HCT116 (cell line): Measurements from ENCODE around the gene TSKU. TPM values are rescaled to one million over a fixed set of nuclear protein-coding genes. Genes with fewer than 3 reads are reported as not detected.

ENCODE experiments used
- ATAC-seq: fragments of 200-7000 bp; cut with Tn5 transposase; 2 replicates; pipeline ENCODE4 v1.9.1; 2020; ENCODE audit warnings: mild to moderate bottlenecking, moderate library complexity
- BruUV-seq: library from RNA; stranded (reverse); fragments of 400-500 nt; replicated peaks from 2 replicates; lab custom pipeline; 2021; lab: Mats Ljungman, UMichigan
- CTCF ChIA-PET: fragments of 300-600 bp; sonication (Branson Sonifier 250); formaldehyde crosslinking; loops from one replicate; lab custom pipeline; 2021; ENCODE audit warnings: antibody characterized with exemption; lab: Charles Lee
- POLR2A ChIA-PET: fragments of 300-600, 350-600 bp; sonication (Branson Sonifier 250); formaldehyde crosslinking; loops from one replicate; lab custom pipeline; 2021; ENCODE audit warnings: antibody characterized with exemption; lab: Charles Lee
- RAD21 ChIA-PET, 2 experiments: fragments of 300-600 bp; sonication (Branson Sonifier 250); formaldehyde crosslinking; loops; one replicate each; lab custom pipeline; 2023; ENCODE audit warnings: low total read pairs in 2 of 2; ENCODE audit not compliant: uncharacterized antibody in 2 of 2, unreplicated experiment in 2 of 2, low non-redundant PET in 1 of 2; lab: Charles Lee
- DNase-seq: peaks from one replicate; pipeline ENCODE4 v3.0.0-alpha.2; 2010; ENCODE audit warnings: low read depth, low spot score
- H2AFZ ChIP-seq: fragments of 200-600 bp; shearing (Covaris generic), sonication (generic); 2 replicates; pipeline ENCODE4 v1.6.1; 2017; ENCODE audit warnings: low read depth, mixed run types, mixed read lengths, antibody characterized with exemption, low read length; ENCODE audit not compliant: poor library complexity, severe bottlenecking
- H3K27ac ChIP-seq: 2 replicates; pipeline ENCODE4 v1.5.1; 2012; ENCODE audit warnings: low read depth, low read length
- H3K27me3 ChIP-seq: fragments of 200-600 bp; sonication (generic); 2 replicates; pipeline ENCODE4 v1.6.1; 2016; ENCODE audit warnings: mixed run types, low read length, mixed read lengths; ENCODE audit not compliant: insufficient read depth
- H3K36me3 ChIP-seq, 2 experiments: fragments of 200-500 bp in 1 of 2; fragments of 200-600 bp in 1 of 2; sonication (Bioruptor generic) in 1 of 2; sonication (generic) in 1 of 2; 2 replicates each; pipeline versions ENCODE4 v1.5.1 to v1.6.1; 2014 to 2016; ENCODE audit warnings: low read length in 2 of 2, inconsistent platforms in 1 of 2, mixed read lengths in 1 of 2, mixed run types in 1 of 2; ENCODE audit not compliant: insufficient read depth in 2 of 2, control insufficient read depth in 1 of 2
- H3K4me1 ChIP-seq, 2 experiments: fragments of 200-600 bp in 1 of 2; sonication (generic) in 1 of 2; 2 replicates each; pipeline versions ENCODE4 v1.5.1 to v1.6.1; 2012 to 2017; ENCODE audit warnings: low read length in 2 of 2, inconsistent platforms in 1 of 2, mild to moderate bottlenecking in 1 of 2, mixed read lengths in 1 of 2, mixed run types in 1 of 2, moderate library complexity in 1 of 2; ENCODE audit not compliant: insufficient read depth in 2 of 2, control insufficient read depth in 1 of 2
- H3K4me2 ChIP-seq: fragments of 200-600 bp; sonication (generic); 2 replicates; pipeline ENCODE4 v1.6.1; 2017; ENCODE audit warnings: mixed run types, low read length, mixed read lengths
- H3K4me3 ChIP-seq, 2 experiments: fragments of 200-600 bp in 1 of 2; sonication (generic) in 1 of 2; replicated peaks in 1 of 2; 2 replicates each; pipeline ENCODE4 v1.5.1; 2011 to 2016; ENCODE audit warnings: low read length in 2 of 2, control low read depth in 1 of 2, low read depth in 1 of 2, mild to moderate bottlenecking in 1 of 2, mixed read lengths in 1 of 2, mixed run types in 1 of 2
- H3K79me2 ChIP-seq: fragments of 200-600 bp; sonication (generic); 2 replicates; pipeline ENCODE4 v1.6.1; 2017; ENCODE audit warnings: mild to moderate bottlenecking, mixed run types, low read length, moderate library complexity, mixed read lengths; ENCODE audit not compliant: insufficient read depth
- H3K9ac ChIP-seq: fragments of 200-600 bp; sonication (generic); 2 replicates; pipeline ENCODE4 v1.6.1; 2016; ENCODE audit warnings: low read length, mixed read lengths
- H3K9me2 ChIP-seq: fragments of 200-600 bp; sonication (generic), shearing (Covaris generic); 2 replicates; pipeline ENCODE4 v1.6.1; 2017; ENCODE audit warnings: mixed run types, mild to moderate bottlenecking, moderate library complexity; ENCODE audit not compliant: insufficient read depth
- H3K9me3 ChIP-seq, 2 experiments: fragments of 200-500 bp in 1 of 2; fragments of 200-600 bp in 1 of 2; sonication (Bioruptor generic) in 1 of 2; sonication (generic) in 1 of 2; 2 replicates each; pipeline ENCODE4 v1.6.1; 2014 to 2017; ENCODE audit warnings: low read length in 2 of 2, mixed read lengths in 2 of 2, inconsistent platforms in 1 of 2, low read depth in 1 of 2, mild to moderate bottlenecking in 1 of 2, mixed run types in 1 of 2, moderate library complexity in 1 of 2; ENCODE audit not compliant: control insufficient read depth in 1 of 2, insufficient read depth in 1 of 2
- H4K20me1 ChIP-seq: fragments of 200-600 bp; sonication (generic), shearing (Covaris generic); 2 replicates; pipeline ENCODE4 v1.6.1; 2017; ENCODE audit warnings: mixed run types, mild to moderate bottlenecking, moderate library complexity; ENCODE audit not compliant: insufficient read depth
- CBX3 ChIP-seq: IDR thresholded peaks from 2 replicates; pipeline ENCODE4 v1.6.1; 2012; ENCODE audit warnings: low read depth
- EGR1 ChIP-seq: IDR thresholded peaks from 2 replicates; pipeline ENCODE4 v1.6.1; 2012; ENCODE audit warnings: low read depth
- ELF1 ChIP-seq: IDR thresholded peaks from 2 replicates; pipeline ENCODE4 v1.6.1; 2012; ENCODE audit warnings: low read depth, borderline replicate concordance
- EZH2phosphoT487 ChIP-seq: fragments of 200-600 bp; IDR thresholded peaks from 2 replicates; pipeline ENCODE4 v1.6.1; 2018; ENCODE audit warnings: antibody characterized with exemption, borderline replicate concordance
- MAX ChIP-seq: IDR thresholded peaks from 2 replicates; pipeline ENCODE4 v1.6.1; 2012
- POLR2AphosphoS5 ChIP-seq: IDR thresholded peaks from 2 replicates; pipeline ENCODE4 v1.6.1; 2011; ENCODE audit warnings: mild to moderate bottlenecking, low read depth, low read length, moderate library complexity
- TCF7L2 ChIP-seq: IDR thresholded peaks from 2 replicates; pipeline ENCODE4 v1.7.0; 2011; ENCODE audit warnings: borderline replicate concordance, inconsistent platforms; ENCODE audit not compliant: insufficient read depth, insufficient read length; ENCODE audit errors: extremely low read depth
- ZFX ChIP-seq: fragments of 450-650 bp; IDR thresholded peaks from 2 replicates; pipeline ENCODE4 v1.6.1; 2017
- intact Hi-C: fragments of 100-400 bp; cut with micrococcal nuclease; formaldehyde crosslinking; loops from 2 replicates; pipeline ENCODE4 v1.10.0; 2022
- total RNA-seq: library from RNA; stranded (reverse); gene quantifications from one replicate; pipeline ENCODE4 v1.2.1, GENCODE V29; 2021; ENCODE audit not compliant: unreplicated experiment

The TSKU gene
- total RNA-seq, 1 experiment from 2014 or later, result 21.9 TPM

DNA sequence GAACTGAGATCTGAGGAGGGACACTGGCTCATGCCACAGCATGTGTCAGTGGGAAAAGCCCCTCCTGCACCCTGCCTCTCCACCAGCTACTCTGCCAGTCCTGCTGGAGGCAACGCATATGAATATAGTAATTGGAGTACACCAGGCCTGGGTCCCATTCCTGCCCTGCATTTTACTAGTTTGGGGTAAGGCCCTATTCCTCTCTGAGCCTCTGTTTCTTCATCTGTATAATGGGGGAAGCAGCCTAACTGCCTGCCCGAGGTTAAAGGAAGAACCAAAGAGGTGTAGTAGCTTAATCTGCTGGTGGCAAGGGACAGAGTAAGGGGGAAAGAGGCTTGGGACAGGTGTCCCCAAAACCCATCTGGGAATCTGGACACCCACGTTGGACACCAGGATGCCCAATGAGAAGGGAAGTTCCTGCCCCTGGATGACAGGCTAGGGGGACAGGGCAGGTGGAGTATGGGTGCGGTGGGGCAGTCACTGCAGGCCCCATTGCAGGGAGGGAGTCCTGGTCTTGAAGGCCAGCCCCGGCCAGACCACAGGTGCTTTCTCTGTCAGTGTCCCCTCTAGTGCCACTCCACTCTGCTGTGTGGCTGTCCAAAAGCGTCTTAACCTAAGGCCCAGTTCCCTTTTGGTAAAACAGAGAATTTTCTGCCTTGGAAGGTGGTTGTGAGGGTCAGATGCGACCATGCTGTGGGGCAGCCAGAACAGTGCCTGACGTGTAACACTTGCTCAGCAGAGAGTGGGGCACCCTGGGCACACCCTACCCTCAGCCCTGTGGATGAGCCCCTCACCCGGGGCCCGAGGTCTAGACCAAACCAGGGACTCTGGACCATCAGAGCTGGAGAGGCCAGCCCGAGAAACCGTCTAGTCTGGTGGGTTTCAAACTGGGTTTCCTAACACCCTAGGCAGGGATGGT is 11.5 kb downstream of the TSKU start:
- ATAC-seq, result no peak
- H3K27me3 ChIP-seq, result no peaks in the 10 kb centered on the region
- H2AFZ ChIP-seq, result no peak overlapping the region
- no peaks in the 10 kb centered on the region for H4K20me1 ChIP-seq
- no peaks in the 10 kb centered on the region for H3K9me3 ChIP-seq
- ChIA-PET RAD21 (no interaction called here), CTCF (no interaction called here), POLR2A (no interaction called here)
- H3K4me1 ChIP-seq, result peaks cover 13 to 40% of the 10 kb centered on the region in 2 experiments
- peaks cover 48% of the 10 kb centered on the region for H3K79me2 ChIP-seq
- H3K4me2 ChIP-seq, result no peak overlapping the region
- TF ChIP-seq EZH2phosphoT487 (no peak), ELF1 (no peak), TCF7L2 (no peak), CBX3 (no peak), POLR2AphosphoS5 (no peak), EGR1 (no peak), MAX (no peak), ZFX (no peak)
- intact Hi-C loops, result no loop called here
- H3K27ac ChIP-seq, result no peak overlapping the region
- no TSS peak for BruUV-seq
- no peak for DNase-seq
- peaks cover 0 to 6% of the 10 kb centered on the region in 2 experiments; a peak in 1 of 4 replicates for H3K36me3 ChIP-seq
- no peak overlapping the region for H3K9ac ChIP-seq
- no peaks in the 10 kb centered on the region for H3K9me2 ChIP-seq
- H3K4me3 ChIP-seq, result no peak overlapping the region
